DND-41 (cell line): Measurements from ENCODE around the gene DLGAP4.

Source experiments
- ATAC-seq: fragments of 200-7000 bp; cut with Tn5 transposase; 3 replicates; pipeline ENCODE4 v1.9.1; 2021; ENCODE audit warnings: low read depth; ENCODE audit not compliant: insufficient read depth
- DNase-seq: peaks from one replicate; pipeline ENCODE4 v3.0.0-alpha.2; 2020
- H2AFZ ChIP-seq: 2 replicates; pipeline ENCODE4 v1.6.0; 2012; ENCODE audit warnings: low read depth, low read length
- H3K27ac ChIP-seq: 2 replicates; pipeline ENCODE4 v1.5.1; 2012; ENCODE audit warnings: low read length, inconsistent platforms
- H3K27me3 ChIP-seq: fragments of 200-600 bp; sonication (generic); 2 replicates; pipeline ENCODE4 v1.6.0; 2012; ENCODE audit warnings: low read length, mild to moderate bottlenecking, inconsistent platforms; ENCODE audit not compliant: insufficient read depth, poor library complexity
- H3K36me3 ChIP-seq: 2 replicates; pipeline ENCODE4 v1.5.1; 2012; ENCODE audit warnings: low read length, inconsistent platforms; ENCODE audit not compliant: insufficient read depth
- H3K4me1 ChIP-seq: 2 replicates; pipeline ENCODE4 v1.5.1; 2012; ENCODE audit warnings: mild to moderate bottlenecking, low read length; ENCODE audit not compliant: insufficient read depth
- H3K4me2 ChIP-seq: 2 replicates; pipeline ENCODE4 v1.6.0; 2012; ENCODE audit warnings: mild to moderate bottlenecking, moderate library complexity, low read length, inconsistent platforms; ENCODE audit not compliant: insufficient read depth
- H3K4me3 ChIP-seq, 2 experiments: fragments of 200-600 bp in 1 of 2; shearing (Covaris generic) in 1 of 2; 2 replicates each; pipeline ENCODE4 v1.5.1; 2012 to 2016; ENCODE audit warnings: inconsistent platforms in 2 of 2, low read length in 2 of 2, mild to moderate bottlenecking in 2 of 2, low read depth in 1 of 2, moderate library complexity in 1 of 2
- H3K79me2 ChIP-seq: 2 replicates; pipeline ENCODE4 v1.6.0; 2012; ENCODE audit warnings: low read length, inconsistent platforms; ENCODE audit not compliant: insufficient read depth
- H3K9ac ChIP-seq: 2 replicates; pipeline ENCODE4 v1.6.0; 2012; ENCODE audit warnings: low read depth, mild to moderate bottlenecking, inconsistent platforms, low read length, moderate library complexity
- H3K9me3 ChIP-seq: 2 replicates; pipeline ENCODE4 v1.5.1; 2012; ENCODE audit warnings: low read length, moderate library complexity, mild to moderate bottlenecking, inconsistent platforms; ENCODE audit not compliant: insufficient read depth, severe bottlenecking
- H4K20me1 ChIP-seq: 2 replicates; pipeline ENCODE4 v1.6.0; 2012; ENCODE audit warnings: low read length; ENCODE audit not compliant: insufficient read depth
- CTCF ChIP-seq: IDR thresholded peaks from 2 replicates; pipeline ENCODE4 v1.5.1; 2012; ENCODE audit warnings: borderline replicate concordance, low read length, moderate library complexity, mild to moderate bottlenecking; ENCODE audit not compliant: poor library complexity, severe bottlenecking; ENCODE audit errors: extremely low read depth
- EZH2 ChIP-seq: IDR thresholded peaks from 3 replicates; pipeline ENCODE4 v1.6.1; 2012; ENCODE audit warnings: borderline replicate concordance, low read depth, mild to moderate bottlenecking, moderate library complexity, low read length, inconsistent platforms; ENCODE audit not compliant: severe bottlenecking

Gene DLGAP4

GRCh38 chr20:36526521-36527011 is 220.4 kb downstream of the DLGAP4 start:
- Histone ChIP-seq H2AFZ (no peak overlapping the region), H3K4me3 (no peak overlapping the region)
- ATAC-seq, result no peak

GRCh38 chr20:36527331-36528125 is 221.4 kb downstream of the DLGAP4 start:
- Histone ChIP-seq H3K4me1 (no peaks in the 10 kb centered on the region), H3K4me3 (no peak overlapping the region), H3K36me3 (peaks cover 35% of the 10 kb centered on the region), H2AFZ (no peak overlapping the region), H3K27ac (no peak overlapping the region), H3K9ac (no peak overlapping the region), H3K79me2 (no peaks in the 10 kb centered on the region), H3K27me3 (no peaks in the 10 kb centered on the region), H3K9me3 (no peaks in the 10 kb centered on the region), H3K4me2 (no peak overlapping the region), H4K20me1 (no peaks in the 10 kb centered on the region; the same call in 1 of the 2 replicates)
- ATAC-seq, result no peak
- no peak for DNase-seq
- TF ChIP-seq CTCF, result no peak
- TF ChIP-seq EZH2, result no peak

More at GRCh38 chr20:36526521-36527011, 220.4 kb downstream of the DLGAP4 start:
- no peaks in the 10 kb centered on the region for H3K4me1 ChIP-seq
- no peaks in the 10 kb centered on the region for H3K27me3 ChIP-seq
- TF ChIP-seq CTCF, result no peak
- no peak for TF ChIP-seq EZH2
- peaks cover 38% of the 10 kb centered on the region for H3K36me3 ChIP-seq
- no peak overlapping the region for H3K4me2 ChIP-seq
- no peaks in the 10 kb centered on the region for H3K9me3 ChIP-seq
- H3K9ac ChIP-seq, result no peak overlapping the region
- H3K79me2 ChIP-seq, result no peaks in the 10 kb centered on the region
- no peak overlapping the region for H3K27ac ChIP-seq
- no peaks in the 10 kb centered on the region for H4K20me1 ChIP-seq
- DNase-seq, result no peak

- H3K9ac ChIP-seq, result no peak overlapping the region
- no peak for DNase-seq
- TF ChIP-seq CTCF, result no peak
- TF ChIP-seq EZH2, result no peak
- peaks cover 35% of the 10 kb centered on the region for H3K36me3 ChIP-seq
- no peak overlapping the region for H3K4me2 ChIP-seq
- H3K27ac ChIP-seq, result no peak overlapping the region
- H3K4me1 ChIP-seq, result no peaks in the 10 kb centered on the region
- no peaks in the 10 kb centered on the region for H3K27me3 ChIP-seq
- 0 out of 3 replicates have a peak, but pooled peaks have one; percentile 14 for ATAC-seq
- no peaks in the 10 kb centered on the region for H3K9me3 ChIP-seq
- H4K20me1 ChIP-seq, result no peaks in the 10 kb centered on the region; the same call in 1 of the 2 replicates
- no peaks in the 10 kb centered on the region for H3K79me2 ChIP-seq
- no peak overlapping the region for H2AFZ ChIP-seq
- H3K4me3 ChIP-seq, result no peak overlapping the region
These were observed 222.2 kb downstream of the DLGAP4 start for GRCh38 chr20:36528176-36528874.
